MM.1S (cell line): ENCODE measurements around the gene TARDBP.

ENCODE experiments used
- DNase-seq: peaks from one replicate; pipeline ENCODE4 v3.0.0-alpha.2; 2015
- H2AFZ ChIP-seq: fragments of 300-600 bp; sonication (generic); 2 replicates; pipeline ENCODE4 v1.6.0; 2016; ENCODE audit warnings: antibody characterized with exemption, low read length
- H3F3A ChIP-seq: fragments of 300-600 bp; sonication (generic); 2 replicates; pipeline ENCODE4 v1.6.1; 2016; ENCODE audit warnings: mild to moderate bottlenecking, antibody characterized with exemption, low read length, moderate library complexity, mixed read lengths; ENCODE audit not compliant: insufficient read depth
- H3K27ac ChIP-seq: fragments of 300-600 bp; sonication (generic); 2 replicates; pipeline ENCODE4 v1.5.1; 2016; ENCODE audit warnings: mild to moderate bottlenecking, low read length
- H3K27me3 ChIP-seq: fragments of 300-600 bp; sonication (generic); replicated peaks from 2 replicates; pipeline ENCODE4 v1.6.0; 2016; ENCODE audit warnings: low read length; ENCODE audit not compliant: insufficient read depth
- H3K36me3 ChIP-seq: fragments of 300-600 bp; sonication (generic); replicated peaks from 2 replicates; pipeline ENCODE4 v1.6.1; 2016; ENCODE audit warnings: mild to moderate bottlenecking, low read length, mixed read lengths; ENCODE audit not compliant: insufficient read depth
- H3K4me1 ChIP-seq: fragments of 300-600 bp; sonication (generic); 2 replicates; pipeline ENCODE4 v1.6.1; 2016; ENCODE audit warnings: low read length, mixed read lengths
- H3K4me2 ChIP-seq: fragments of 300-600 bp; sonication (generic); 2 replicates; pipeline ENCODE4 v1.6.0; 2016; ENCODE audit warnings: low read depth, low read length
- H3K4me3 ChIP-seq: fragments of 300-600 bp; sonication (generic); 2 replicates; pipeline ENCODE4 v1.5.1; 2016; ENCODE audit warnings: low read length, mixed read lengths
- H3K79me2 ChIP-seq: fragments of 300-600 bp; sonication (generic); 2 replicates; pipeline ENCODE4 v1.6.1; 2016; ENCODE audit warnings: mixed run types, low read length, mixed read lengths
- H3K9ac ChIP-seq: fragments of 300-600 bp; sonication (generic); 2 replicates; pipeline ENCODE4 v1.6.1; 2016; ENCODE audit warnings: low read length, mixed read lengths
- H3K9me2 ChIP-seq: fragments of 300-600 bp; sonication (generic); replicated peaks from 2 replicates; pipeline ENCODE4 v1.6.1; 2016; ENCODE audit warnings: mild to moderate bottlenecking, low read length, mixed read lengths; ENCODE audit not compliant: insufficient read depth
- H3K9me3 ChIP-seq: fragments of 300-600 bp; sonication (generic); replicated peaks from 2 replicates; pipeline ENCODE4 v1.6.1; 2016; ENCODE audit warnings: mild to moderate bottlenecking, low read length, mixed read lengths; ENCODE audit not compliant: insufficient read depth
- H4K20me1 ChIP-seq: fragments of 300-600 bp; sonication (generic); 2 replicates; pipeline ENCODE4 v1.6.1; 2016; ENCODE audit warnings: mild to moderate bottlenecking, low read length, moderate library complexity, mixed read lengths; ENCODE audit not compliant: insufficient read depth
- EZH2 ChIP-seq: fragments of 300-600 bp; sonication (generic); optimal IDR thresholded peaks from 2 replicates; pipeline ENCODE3; 2017; ENCODE audit warnings: low read depth, mild to moderate bottlenecking, antibody characterized with exemption, low read length, mixed read lengths
- EZH2phosphoT487 ChIP-seq: fragments of 300-600 bp; sonication (generic); IDR thresholded peaks from 2 replicates; pipeline ENCODE4 v1.6.1; 2018; ENCODE audit warnings: antibody characterized with exemption, low read length
- TF ChIP-seq, protein P1 (sequence below): fragments of 300-600 bp; sonication (generic); IDR thresholded peaks from 2 replicates; pipeline ENCODE4 v1.5.1; 2016; ENCODE audit warnings: antibody characterized with exemption, low read length, mixed read lengths

TARDBP gene

DNA sequence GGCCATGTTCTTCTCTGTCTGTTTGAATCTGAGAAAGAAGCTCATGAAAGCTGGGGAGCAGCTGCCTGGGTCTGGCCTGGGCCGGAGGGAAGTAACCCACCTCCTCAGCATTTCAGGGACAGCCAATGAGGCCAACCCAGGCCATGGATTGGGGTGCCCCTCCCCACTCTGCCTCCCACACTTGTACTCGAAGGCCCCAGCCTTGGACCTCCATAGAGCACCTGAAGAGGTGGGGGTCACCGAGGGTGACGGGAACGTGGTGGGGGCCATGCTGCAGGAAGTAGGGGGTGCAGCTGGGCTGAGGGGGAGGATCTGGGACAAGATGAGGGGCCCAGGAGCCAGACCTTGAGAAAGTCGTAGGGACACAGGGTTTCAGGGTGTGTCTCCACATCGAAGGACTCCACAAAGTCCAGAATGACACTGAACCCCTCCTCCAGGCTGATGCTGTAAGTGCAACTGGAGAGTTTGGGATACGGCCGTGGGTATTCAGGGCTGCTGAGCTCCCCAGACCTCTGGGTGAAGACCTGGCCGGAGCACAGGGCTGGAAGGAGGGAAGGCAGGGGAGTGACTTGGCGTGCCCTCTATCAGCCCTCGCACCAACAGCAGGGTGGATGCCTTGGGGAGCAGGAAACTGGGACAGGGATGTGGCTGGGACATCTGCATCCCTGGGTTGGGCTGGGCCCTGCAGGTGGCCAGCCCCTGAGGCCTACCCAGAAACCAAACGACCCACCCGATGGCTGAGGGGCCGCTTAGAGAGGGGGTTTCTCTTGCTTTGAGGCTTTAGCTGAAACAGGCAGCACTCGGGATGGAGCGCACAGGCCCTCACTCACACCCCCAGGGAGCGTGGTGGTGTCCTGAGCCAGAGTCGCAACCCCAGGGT is 30.8 kb downstream of the TARDBP start:
- no peak for DNase-seq
- 0 out of 2 replicates have a peak, but pooled peaks cover 8% of the 10 kb centered on the region for H3K27me3 ChIP-seq
- H3K9me2 ChIP-seq = no peaks in the 10 kb centered on the region
- no peak overlapping the region for H3K9ac ChIP-seq
- H3K27ac ChIP-seq = no peak overlapping the region
- H3K79me2 ChIP-seq = no peaks in the 10 kb centered on the region
- no peak overlapping the region for H2AFZ ChIP-seq
- H4K20me1 ChIP-seq = no peaks in the 10 kb centered on the region
- no peaks in the 10 kb centered on the region for H3K4me1 ChIP-seq
- no peaks in the 10 kb centered on the region for H3K36me3 ChIP-seq
- TF ChIP-seq, protein P1, sequence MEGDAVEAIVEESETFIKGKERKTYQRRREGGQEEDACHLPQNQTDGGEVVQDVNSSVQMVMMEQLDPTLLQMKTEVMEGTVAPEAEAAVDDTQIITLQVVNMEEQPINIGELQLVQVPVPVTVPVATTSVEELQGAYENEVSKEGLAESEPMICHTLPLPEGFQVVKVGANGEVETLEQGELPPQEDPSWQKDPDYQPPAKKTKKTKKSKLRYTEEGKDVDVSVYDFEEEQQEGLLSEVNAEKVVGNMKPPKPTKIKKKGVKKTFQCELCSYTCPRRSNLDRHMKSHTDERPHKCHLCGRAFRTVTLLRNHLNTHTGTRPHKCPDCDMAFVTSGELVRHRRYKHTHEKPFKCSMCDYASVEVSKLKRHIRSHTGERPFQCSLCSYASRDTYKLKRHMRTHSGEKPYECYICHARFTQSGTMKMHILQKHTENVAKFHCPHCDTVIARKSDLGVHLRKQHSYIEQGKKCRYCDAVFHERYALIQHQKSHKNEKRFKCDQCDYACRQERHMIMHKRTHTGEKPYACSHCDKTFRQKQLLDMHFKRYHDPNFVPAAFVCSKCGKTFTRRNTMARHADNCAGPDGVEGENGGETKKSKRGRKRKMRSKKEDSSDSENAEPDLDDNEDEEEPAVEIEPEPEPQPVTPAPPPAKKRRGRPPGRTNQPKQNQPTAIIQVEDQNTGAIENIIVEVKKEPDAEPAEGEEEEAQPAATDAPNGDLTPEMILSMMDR = no peak
- no peak for TF ChIP-seq EZH2
- no peak for TF ChIP-seq EZH2phosphoT487
- no peak overlapping the region for H3K4me2 ChIP-seq
- H3F3A ChIP-seq = no peaks in the 10 kb centered on the region
- H3K4me3 ChIP-seq = no peak overlapping the region
- H3K9me3 ChIP-seq = no peaks in the 10 kb centered on the region

- Histone ChIP-seq H4K20me1 (no peaks in the 10 kb centered on the region), H3K4me3 (no peak overlapping the region), H3K4me2 (no peak overlapping the region), H2AFZ (no peak overlapping the region), H3K27ac (no peak overlapping the region), H3K27me3 (0 out of 2 replicates have a peak, but pooled peaks cover 8% of the 10 kb centered on the region), H3K79me2 (no peaks in the 10 kb centered on the region), H3F3A (no peaks in the 10 kb centered on the region), H3K9me2 (no peaks in the 10 kb centered on the region), H3K9me3 (no peaks in the 10 kb centered on the region), H3K36me3 (no peaks in the 10 kb centered on the region), H3K9ac (no peak overlapping the region), H3K4me1 (no peaks in the 10 kb centered on the region)
- no peak for TF ChIP-seq EZH2
- no peak for TF ChIP-seq EZH2phosphoT487
- TF ChIP-seq, protein P1 = no peak
- no peak for DNase-seq
These were observed 31.8 kb downstream of the TARDBP start for GRCh38 chr1:11044086-11044848.

DNA sequence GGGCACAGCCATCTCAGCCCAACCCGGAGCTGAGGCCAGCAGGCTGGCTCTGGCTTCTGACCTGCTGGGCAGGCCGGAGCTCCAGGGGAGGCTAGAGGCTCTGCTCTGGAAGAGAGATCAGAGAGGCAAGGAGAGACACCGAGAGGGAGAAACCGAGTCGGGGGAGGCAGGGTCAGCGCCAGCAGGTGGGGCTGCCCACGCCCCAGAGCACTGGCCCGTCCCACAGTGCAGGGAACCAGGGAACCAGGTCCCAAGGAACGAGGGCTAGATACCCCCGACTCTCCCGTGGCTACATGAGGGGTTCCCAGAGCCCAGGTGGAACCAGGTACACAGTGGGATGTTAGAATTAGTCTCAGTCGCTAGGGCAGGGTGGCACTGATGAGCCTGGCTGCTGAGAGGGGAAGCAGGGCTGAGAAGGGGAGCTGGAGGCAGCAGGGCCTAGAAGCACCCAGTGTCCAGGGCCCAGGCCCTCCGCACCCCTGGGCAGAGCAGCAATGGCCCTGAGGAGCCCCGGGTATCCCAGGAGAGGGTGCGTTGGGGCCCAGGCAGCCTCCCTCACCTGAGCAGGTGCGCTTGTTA is 32.5 kb downstream of the TARDBP start:
- no peaks in the 10 kb centered on the region for H3K9me3 ChIP-seq
- no peaks in the 10 kb centered on the region for H3F3A ChIP-seq
- 0 out of 2 replicates have a peak, but pooled peaks cover 8% of the 10 kb centered on the region for H3K27me3 ChIP-seq
- H4K20me1 ChIP-seq = no peaks in the 10 kb centered on the region
- H3K27ac ChIP-seq = no peak overlapping the region
- H3K79me2 ChIP-seq = no peaks in the 10 kb centered on the region
- H2AFZ ChIP-seq = no peak overlapping the region
- H3K4me1 ChIP-seq = no peaks in the 10 kb centered on the region
- no peaks in the 10 kb centered on the region for H3K9me2 ChIP-seq
- no peak overlapping the region for H3K4me2 ChIP-seq
- H3K9ac ChIP-seq = no peak overlapping the region
- TF ChIP-seq EZH2phosphoT487 (no peak), EZH2 (no peak)
- TF ChIP-seq, protein P1 = no peak
- no peaks in the 10 kb centered on the region for H3K36me3 ChIP-seq
- H3K4me3 ChIP-seq = no peak overlapping the region
- no peak for DNase-seq
